Measurements from ENCODE around the gene METTL9. TPM values are rescaled to one million over a fixed set of nuclear protein-coding genes. Genes with fewer than 3 reads are reported as not detected.
"Not testable (repeated sequence)": the region's sequence is repeated elsewhere in the genome, so short reads cannot be mapped to it uniquely, and the experiment has no call there.

Gene METTL9
- polyA plus RNA-seq, 1 donor, result 150 TPM

GRCh38 chr16:21570676-21571017 is 28.7 kb upstream of the METTL9 start:
- no peak for DNase-seq
- Histone ChIP-seq H3K27ac (ENCODE audit: low read length) (no peak overlapping the region), H3K27me3 (ENCODE audit: control insufficient read depth, insufficient read depth, low read length) (no peaks in the 10 kb centered on the region), H3K4me3 (ENCODE audit: low read length) (no peak overlapping the region), H3K4me1 (ENCODE audit: control insufficient read depth, insufficient read depth, low read length) (peaks cover 10% of the 10 kb centered on the region), H3K36me3 (ENCODE audit: control insufficient read depth, insufficient read depth, low read length) (no peaks in the 10 kb centered on the region), H3K9me3 (ENCODE audit: control insufficient read depth, low read depth, low read length) (no peaks in the 10 kb centered on the region)
- 100% methylated on average over 1 of the region's 4 CpGs for WGBS (ENCODE audit: insufficient coverage, low lambda C conversion rate)

- not testable (repeated sequence) for H3K27me3 ChIP-seq (ENCODE audit: control insufficient read depth, insufficient read depth, low read length); H3K36me3 ChIP-seq (ENCODE audit: control insufficient read depth, insufficient read depth, low read length); H3K9me3 ChIP-seq (ENCODE audit: control insufficient read depth, low read depth, low read length); H3K4me1 ChIP-seq (ENCODE audit: control insufficient read depth, insufficient read depth, low read length); H3K27ac ChIP-seq (ENCODE audit: low read length); DNase-seq; H3K4me3 ChIP-seq (ENCODE audit: low read length)
- WGBS (ENCODE audit: insufficient coverage, low lambda C conversion rate), result no CpG with 5 or more reads among the region's 9 CpGs
Observed at GRCh38 chr16:21573506-21573905, 25.9 kb upstream of the METTL9 start.

GRCh38 chr16:21574372-21574771 is 25.0 kb upstream of the METTL9 start:
- no peak overlapping the region for H3K27ac ChIP-seq (ENCODE audit: low read length)
- no peaks in the 10 kb centered on the region for H3K9me3 ChIP-seq (ENCODE audit: control insufficient read depth, low read depth, low read length)
- peaks cover 5% of the 10 kb centered on the region for H3K27me3 ChIP-seq (ENCODE audit: control insufficient read depth, insufficient read depth, low read length)
- H3K36me3 ChIP-seq (ENCODE audit: control insufficient read depth, insufficient read depth, low read length), result no peaks in the 10 kb centered on the region
- WGBS (ENCODE audit: insufficient coverage, low lambda C conversion rate), result no CpG with 5 or more reads among the region's 4 CpGs
- DNase-seq, result no peak
- H3K4me3 ChIP-seq (ENCODE audit: low read length), result no peak overlapping the region
- no peaks in the 10 kb centered on the region for H3K4me1 ChIP-seq (ENCODE audit: control insufficient read depth, insufficient read depth, low read length)

- H3K36me3 ChIP-seq (ENCODE audit: control insufficient read depth, insufficient read depth, low read length); H3K27ac ChIP-seq (ENCODE audit: low read length); H3K4me3 ChIP-seq (ENCODE audit: low read length); H3K27me3 ChIP-seq (ENCODE audit: control insufficient read depth, insufficient read depth, low read length); DNase-seq; H3K4me1 ChIP-seq (ENCODE audit: control insufficient read depth, insufficient read depth, low read length); H3K9me3 ChIP-seq (ENCODE audit: control insufficient read depth, low read depth, low read length): not testable (repeated sequence)
- WGBS (ENCODE audit: insufficient coverage, low lambda C conversion rate), result 100% methylated on average over 1 of the region's 2 CpGs
Observed at GRCh38 chr16:21576323-21576722, 23.1 kb upstream of the METTL9 start.

GRCh38 chr16:21577487-21577886 is 21.9 kb upstream of the METTL9 start:
- H3K27ac ChIP-seq (ENCODE audit: low read length); H3K27me3 ChIP-seq (ENCODE audit: control insufficient read depth, insufficient read depth, low read length); DNase-seq; H3K36me3 ChIP-seq (ENCODE audit: control insufficient read depth, insufficient read depth, low read length); H3K4me1 ChIP-seq (ENCODE audit: control insufficient read depth, insufficient read depth, low read length); H3K4me3 ChIP-seq (ENCODE audit: low read length); H3K9me3 ChIP-seq (ENCODE audit: control insufficient read depth, low read depth, low read length): not testable (repeated sequence)
- WGBS (ENCODE audit: insufficient coverage, low lambda C conversion rate), result 100% methylated on average over 1 of the region's 2 CpGs

GRCh38 chr16:21578311-21578710 is 21.1 kb upstream of the METTL9 start:
- not testable (repeated sequence) for H3K27me3 ChIP-seq (ENCODE audit: control insufficient read depth, insufficient read depth, low read length); H3K36me3 ChIP-seq (ENCODE audit: control insufficient read depth, insufficient read depth, low read length); H3K4me1 ChIP-seq (ENCODE audit: control insufficient read depth, insufficient read depth, low read length); DNase-seq; H3K4me3 ChIP-seq (ENCODE audit: low read length); H3K27ac ChIP-seq (ENCODE audit: low read length); H3K9me3 ChIP-seq (ENCODE audit: control insufficient read depth, low read depth, low read length)
- WGBS (ENCODE audit: insufficient coverage, low lambda C conversion rate), result no CpG with 5 or more reads among the region's 5 CpGs

GRCh38 chr16:21580131-21580530 is 19.2 kb upstream of the METTL9 start:
- not testable (repeated sequence) for H3K36me3 ChIP-seq (ENCODE audit: control insufficient read depth, insufficient read depth, low read length); H3K4me3 ChIP-seq (ENCODE audit: low read length); H3K9me3 ChIP-seq (ENCODE audit: control insufficient read depth, low read depth, low read length); H3K27ac ChIP-seq (ENCODE audit: low read length); DNase-seq; H3K27me3 ChIP-seq (ENCODE audit: control insufficient read depth, insufficient read depth, low read length); H3K4me1 ChIP-seq (ENCODE audit: control insufficient read depth, insufficient read depth, low read length)
- WGBS (ENCODE audit: insufficient coverage, low lambda C conversion rate), result 100% methylated on average over 1 of the region's 6 CpGs

GRCh38 chr16:21580807-21581206 is 18.6 kb upstream of the METTL9 start:
- 88% methylated on average over 1 of the region's 2 CpGs for WGBS (ENCODE audit: insufficient coverage, low lambda C conversion rate)

GRCh38 chr16:21584817-21585216 is 14.6 kb upstream of the METTL9 start:
- no peaks in the 10 kb centered on the region for H3K9me3 ChIP-seq (ENCODE audit: control insufficient read depth, low read depth, low read length)
- H3K27ac ChIP-seq (ENCODE audit: low read length), result no peak overlapping the region
- no peaks in the 10 kb centered on the region for H3K27me3 ChIP-seq (ENCODE audit: control insufficient read depth, insufficient read depth, low read length)
- no CpG with 5 or more reads among the region's 8 CpGs for WGBS (ENCODE audit: insufficient coverage, low lambda C conversion rate)
- no peak overlapping the region for H3K4me3 ChIP-seq (ENCODE audit: low read length)
- DNase-seq, result no peak
- H3K4me1 ChIP-seq (ENCODE audit: control insufficient read depth, insufficient read depth, low read length), result no peaks in the 10 kb centered on the region
- no peaks in the 10 kb centered on the region for H3K36me3 ChIP-seq (ENCODE audit: control insufficient read depth, insufficient read depth, low read length)

More at GRCh38 chr16:21580807-21581206, 18.6 kb upstream of the METTL9 start:
- no peak overlapping the region for H3K4me3 ChIP-seq (ENCODE audit: low read length)
- no peaks in the 10 kb centered on the region for H3K36me3 ChIP-seq (ENCODE audit: control insufficient read depth, insufficient read depth, low read length)
- peaks cover 5% of the 10 kb centered on the region for H3K27me3 ChIP-seq (ENCODE audit: control insufficient read depth, insufficient read depth, low read length)
- no peaks in the 10 kb centered on the region for H3K4me1 ChIP-seq (ENCODE audit: control insufficient read depth, insufficient read depth, low read length)
- H3K9me3 ChIP-seq (ENCODE audit: control insufficient read depth, low read depth, low read length), result no peaks in the 10 kb centered on the region
- H3K27ac ChIP-seq (ENCODE audit: low read length), result no peak overlapping the region
- no peak for DNase-seq

- H3K9me3 ChIP-seq (ENCODE audit: control insufficient read depth, low read depth, low read length); DNase-seq; H3K4me1 ChIP-seq (ENCODE audit: control insufficient read depth, insufficient read depth, low read length); H3K27ac ChIP-seq (ENCODE audit: low read length); H3K4me3 ChIP-seq (ENCODE audit: low read length); H3K27me3 ChIP-seq (ENCODE audit: control insufficient read depth, insufficient read depth, low read length); H3K36me3 ChIP-seq (ENCODE audit: control insufficient read depth, insufficient read depth, low read length): not testable (repeated sequence)
- 100% methylated on average over 5 of the region's 5 CpGs for WGBS (ENCODE audit: insufficient coverage, low lambda C conversion rate)
Observed at GRCh38 chr16:21588593-21588992, 10.8 kb upstream of the METTL9 start.

GRCh38 chr16:21589551-21589950 is 9.8 kb upstream of the METTL9 start:
- Histone ChIP-seq H3K36me3 (ENCODE audit: control insufficient read depth, insufficient read depth, low read length) (no peaks in the 10 kb centered on the region), H3K27ac (ENCODE audit: low read length) (no peak overlapping the region), H3K4me1 (ENCODE audit: control insufficient read depth, insufficient read depth, low read length) (no peaks in the 10 kb centered on the region), H3K9me3 (ENCODE audit: control insufficient read depth, low read depth, low read length) (no peaks in the 10 kb centered on the region), H3K27me3 (ENCODE audit: control insufficient read depth, insufficient read depth, low read length) (no peaks in the 10 kb centered on the region), H3K4me3 (ENCODE audit: low read length) (no peak overlapping the region)
- no peak for DNase-seq
- WGBS (ENCODE audit: insufficient coverage, low lambda C conversion rate), result no CpG with 5 or more reads among the region's 4 CpGs

All from large intestine (tissue), 3 donors.